HCT116 (cell line): Measurements from ENCODE around the gene SLC25A29. TPM values are rescaled to one million over a fixed set of nuclear protein-coding genes. Genes with fewer than 3 reads are reported as not detected.

Experiments used
- ATAC-seq: fragments of 200-7000 bp; cut with Tn5 transposase; 2 replicates; pipeline ENCODE4 v1.9.1; 2020; ENCODE audit warnings: mild to moderate bottlenecking, moderate library complexity
- BruUV-seq: library from RNA; stranded (reverse); fragments of 400-500 nt; replicated peaks from 2 replicates; lab custom pipeline; 2021; lab: Mats Ljungman, UMichigan
- CTCF ChIA-PET: fragments of 300-600 bp; sonication (Branson Sonifier 250); formaldehyde crosslinking; loops from one replicate; lab custom pipeline; 2021; ENCODE audit warnings: antibody characterized with exemption; lab: Charles Lee
- POLR2A ChIA-PET: fragments of 300-600, 350-600 bp; sonication (Branson Sonifier 250); formaldehyde crosslinking; loops from one replicate; lab custom pipeline; 2021; ENCODE audit warnings: antibody characterized with exemption; lab: Charles Lee
- RAD21 ChIA-PET, 2 experiments: fragments of 300-600 bp; sonication (Branson Sonifier 250); formaldehyde crosslinking; loops; one replicate each; lab custom pipeline; 2023; ENCODE audit warnings: low total read pairs in 2 of 2; ENCODE audit not compliant: uncharacterized antibody in 2 of 2, unreplicated experiment in 2 of 2, low non-redundant PET in 1 of 2; lab: Charles Lee
- DNase-seq: peaks from one replicate; pipeline ENCODE4 v3.0.0-alpha.2; 2010; ENCODE audit warnings: low read depth, low spot score
- H2AFZ ChIP-seq: fragments of 200-600 bp; shearing (Covaris generic), sonication (generic); 2 replicates; pipeline ENCODE4 v1.6.1; 2017; ENCODE audit warnings: low read depth, mixed run types, mixed read lengths, antibody characterized with exemption, low read length; ENCODE audit not compliant: poor library complexity, severe bottlenecking
- H3K27ac ChIP-seq: 2 replicates; pipeline ENCODE4 v1.5.1; 2012; ENCODE audit warnings: low read depth, low read length
- H3K27me3 ChIP-seq: fragments of 200-600 bp; sonication (generic); 2 replicates; pipeline ENCODE4 v1.6.1; 2016; ENCODE audit warnings: mixed run types, low read length, mixed read lengths; ENCODE audit not compliant: insufficient read depth
- H3K36me3 ChIP-seq, 2 experiments: fragments of 200-500 bp in 1 of 2; fragments of 200-600 bp in 1 of 2; sonication (Bioruptor generic) in 1 of 2; sonication (generic) in 1 of 2; 2 replicates each; pipeline versions ENCODE4 v1.5.1 to v1.6.1; 2014 to 2016; ENCODE audit warnings: low read length in 2 of 2, inconsistent platforms in 1 of 2, mixed read lengths in 1 of 2, mixed run types in 1 of 2; ENCODE audit not compliant: insufficient read depth in 2 of 2, control insufficient read depth in 1 of 2
- H3K4me1 ChIP-seq, 2 experiments: fragments of 200-600 bp in 1 of 2; sonication (generic) in 1 of 2; 2 replicates each; pipeline versions ENCODE4 v1.5.1 to v1.6.1; 2012 to 2017; ENCODE audit warnings: low read length in 2 of 2, inconsistent platforms in 1 of 2, mild to moderate bottlenecking in 1 of 2, mixed read lengths in 1 of 2, mixed run types in 1 of 2, moderate library complexity in 1 of 2; ENCODE audit not compliant: insufficient read depth in 2 of 2, control insufficient read depth in 1 of 2
- H3K4me2 ChIP-seq: fragments of 200-600 bp; sonication (generic); 2 replicates; pipeline ENCODE4 v1.6.1; 2017; ENCODE audit warnings: mixed run types, low read length, mixed read lengths
- H3K4me3 ChIP-seq, 2 experiments: fragments of 200-600 bp in 1 of 2; sonication (generic) in 1 of 2; replicated peaks in 1 of 2; 2 replicates each; pipeline ENCODE4 v1.5.1; 2011 to 2016; ENCODE audit warnings: low read length in 2 of 2, control low read depth in 1 of 2, low read depth in 1 of 2, mild to moderate bottlenecking in 1 of 2, mixed read lengths in 1 of 2, mixed run types in 1 of 2
- H3K79me2 ChIP-seq: fragments of 200-600 bp; sonication (generic); 2 replicates; pipeline ENCODE4 v1.6.1; 2017; ENCODE audit warnings: mild to moderate bottlenecking, mixed run types, low read length, moderate library complexity, mixed read lengths; ENCODE audit not compliant: insufficient read depth
- H3K9ac ChIP-seq: fragments of 200-600 bp; sonication (generic); 2 replicates; pipeline ENCODE4 v1.6.1; 2016; ENCODE audit warnings: low read length, mixed read lengths
- H3K9me2 ChIP-seq: fragments of 200-600 bp; sonication (generic), shearing (Covaris generic); 2 replicates; pipeline ENCODE4 v1.6.1; 2017; ENCODE audit warnings: mixed run types, mild to moderate bottlenecking, moderate library complexity; ENCODE audit not compliant: insufficient read depth
- H3K9me3 ChIP-seq, 2 experiments: fragments of 200-500 bp in 1 of 2; fragments of 200-600 bp in 1 of 2; sonication (Bioruptor generic) in 1 of 2; sonication (generic) in 1 of 2; 2 replicates each; pipeline ENCODE4 v1.6.1; 2014 to 2017; ENCODE audit warnings: low read length in 2 of 2, mixed read lengths in 2 of 2, inconsistent platforms in 1 of 2, low read depth in 1 of 2, mild to moderate bottlenecking in 1 of 2, mixed run types in 1 of 2, moderate library complexity in 1 of 2; ENCODE audit not compliant: control insufficient read depth in 1 of 2, insufficient read depth in 1 of 2
- H4K20me1 ChIP-seq: fragments of 200-600 bp; sonication (generic), shearing (Covaris generic); 2 replicates; pipeline ENCODE4 v1.6.1; 2017; ENCODE audit warnings: mixed run types, mild to moderate bottlenecking, moderate library complexity; ENCODE audit not compliant: insufficient read depth
- CTCF ChIP-seq, 3 experiments: fragments of 200-600 bp in 1 of 3; sonication (generic) in 1 of 3; IDR thresholded peaks in 2 of 3; conservative IDR thresholded peaks in 1 of 3; 2 replicates each; pipeline ENCODE4 v1.5.1; 2012 to 2017; ENCODE audit warnings: low read depth in 2 of 3, low read length in 2 of 3, antibody characterized with exemption in 1 of 3, borderline replicate concordance in 1 of 3, control low read depth in 1 of 3, mild to moderate bottlenecking in 1 of 3, mixed read lengths in 1 of 3, mixed run types in 1 of 3, moderate library complexity in 1 of 3; ENCODE audit not compliant: insufficient read depth in 1 of 3
- ELF1 ChIP-seq: IDR thresholded peaks from 2 replicates; pipeline ENCODE4 v1.6.1; 2012; ENCODE audit warnings: low read depth, borderline replicate concordance
- FOSL1 ChIP-seq: IDR thresholded peaks from 2 replicates; pipeline ENCODE4 v1.6.1; 2012; ENCODE audit warnings: low read depth
- JUND ChIP-seq: IDR thresholded peaks from 2 replicates; pipeline ENCODE4 v1.6.1; 2012
- POLR2A ChIP-seq: IDR thresholded peaks from 2 replicates; pipeline ENCODE4 v1.7.0; 2011; ENCODE audit warnings: borderline replicate concordance; ENCODE audit not compliant: insufficient read depth, insufficient read length; ENCODE audit errors: extremely low read depth
- POLR2AphosphoS5 ChIP-seq: IDR thresholded peaks from 2 replicates; pipeline ENCODE4 v1.6.1; 2011; ENCODE audit warnings: mild to moderate bottlenecking, low read depth, low read length, moderate library complexity
- RAD21 ChIP-seq: IDR thresholded peaks from 2 replicates; pipeline ENCODE4 v1.6.1; 2012; ENCODE audit warnings: low read depth, mild to moderate bottlenecking
- REST ChIP-seq: IDR thresholded peaks from 2 replicates; pipeline ENCODE4 v1.6.1; 2012; ENCODE audit warnings: low read depth
- TCF7L2 ChIP-seq: IDR thresholded peaks from 2 replicates; pipeline ENCODE4 v1.7.0; 2011; ENCODE audit warnings: borderline replicate concordance, inconsistent platforms; ENCODE audit not compliant: insufficient read depth, insufficient read length; ENCODE audit errors: extremely low read depth
- ZFX ChIP-seq: fragments of 450-650 bp; IDR thresholded peaks from 2 replicates; pipeline ENCODE4 v1.6.1; 2017
- ZNF274 ChIP-seq: fragments of 200-500 bp; sonication (Bioruptor generic); IDR thresholded peaks from 2 replicates; pipeline ENCODE4 v1.6.1; 2014; ENCODE audit warnings: mild to moderate bottlenecking, low read depth, low read length, inconsistent platforms
- intact Hi-C: fragments of 100-400 bp; cut with micrococcal nuclease; formaldehyde crosslinking; loops from 2 replicates; pipeline ENCODE4 v1.10.0; 2022
- total RNA-seq: library from RNA; stranded (reverse); gene quantifications from one replicate; pipeline ENCODE4 v1.2.1, GENCODE V29; 2021; ENCODE audit not compliant: unreplicated experiment
- TF ChIP-seq, protein P1 (sequence below): IDR thresholded peaks from 2 replicates; pipeline ENCODE4 v1.6.1; 2012
- TF ChIP-seq, protein P2 (sequence below): IDR thresholded peaks from 2 replicates; pipeline ENCODE4 v1.6.1; 2012

Gene SLC25A29
- total RNA-seq, 1 experiment from 2014 or later = 38.7 TPM

DNA sequence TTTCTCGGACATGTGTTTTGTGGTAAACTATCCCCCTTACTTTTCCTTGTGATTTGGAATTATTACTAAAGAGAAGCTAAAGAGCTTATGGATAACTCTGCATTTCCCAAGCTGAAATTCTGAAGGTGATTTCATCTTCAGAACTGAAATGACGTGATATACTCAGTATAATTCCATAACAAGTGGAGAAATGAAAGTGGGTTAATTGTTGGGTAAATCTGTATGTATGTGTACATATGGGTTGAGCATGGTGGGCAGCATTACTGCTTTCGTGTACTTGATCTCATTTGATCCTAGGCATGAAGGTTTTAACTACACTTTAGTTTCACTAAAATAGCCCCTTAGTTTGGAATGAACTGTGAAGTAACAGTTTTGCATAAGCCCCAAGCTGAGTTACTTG lies 63.2 kb downstream of the SLC25A29 start:
- ATAC-seq (no peak), DNase-seq (no peak)
- Histone ChIP-seq H3K27ac (no peak overlapping the region), H3K79me2 (peaks cover 88% of the 10 kb centered on the region), H3K36me3 (peaks cover 0 to 15% of the 10 kb centered on the region in 2 experiments; a peak in 2 of 4 replicates), H3K9me3 (no peaks in the 10 kb centered on the region), H4K20me1 (peaks cover 37% of the 10 kb centered on the region), H3K9me2 (no peaks in the 10 kb centered on the region), H3K4me3 (no peak overlapping the region), H2AFZ (no peak overlapping the region), H3K4me1 (peaks cover 28 to 42% of the 10 kb centered on the region in 2 experiments), H3K9ac (no peak overlapping the region), H3K4me2 (no peak overlapping the region), H3K27me3 (no peaks in the 10 kb centered on the region)
- no peak for TF ChIP-seq POLR2A
- no peak for TF ChIP-seq JUND
- TF ChIP-seq, protein P1, sequence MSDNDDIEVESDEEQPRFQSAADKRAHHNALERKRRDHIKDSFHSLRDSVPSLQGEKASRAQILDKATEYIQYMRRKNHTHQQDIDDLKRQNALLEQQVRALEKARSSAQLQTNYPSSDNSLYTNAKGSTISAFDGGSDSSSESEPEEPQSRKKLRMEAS = no peak
- POLR2A ChIA-PET = no interaction called here
- BruUV-seq = TSS peak; percentile 24
- CTCF ChIA-PET = no interaction called here
- intact Hi-C loops = no loop called here
- RAD21 ChIA-PET = no interaction called here

DNA sequence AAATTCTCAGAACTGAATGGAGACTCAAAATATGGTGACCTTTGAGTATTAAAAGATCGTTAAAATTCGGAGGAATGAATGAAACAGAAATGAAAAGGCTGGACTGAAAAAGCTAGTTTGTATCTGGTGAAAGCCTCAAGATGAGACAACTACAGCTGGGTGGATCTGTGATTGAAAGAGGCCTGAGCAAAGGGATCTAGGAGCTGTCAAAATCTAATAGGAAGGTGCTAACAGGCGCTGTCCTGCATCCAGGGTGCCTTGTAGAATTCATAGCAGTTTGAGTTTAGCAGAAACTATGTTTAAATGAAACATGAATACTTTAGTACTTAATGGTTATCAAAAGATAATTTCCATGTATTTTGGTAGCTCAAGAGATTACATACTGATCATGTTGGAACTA lies 65.0 kb downstream of the SLC25A29 start:
- TF ChIP-seq POLR2AphosphoS5 (no peak), FOSL1 (no peak), TCF7L2 (no peak), ZFX (no peak), ZNF274 (no peak), RAD21 (no peak), REST (no peak), ELF1 (no peak), CTCF (IDR thresholded peaks at IDR 0.05 in 2 of 3, conservative IDR thresholded peaks at IDR 0.05 in 1 of 3; ENCODE audit: borderline replicate concordance in 1 of 3, insufficient read depth in 1 of 3, low read depth in 2 of 3, low read length in 2 of 3) (no peak)
- TF ChIP-seq, protein P2, sequence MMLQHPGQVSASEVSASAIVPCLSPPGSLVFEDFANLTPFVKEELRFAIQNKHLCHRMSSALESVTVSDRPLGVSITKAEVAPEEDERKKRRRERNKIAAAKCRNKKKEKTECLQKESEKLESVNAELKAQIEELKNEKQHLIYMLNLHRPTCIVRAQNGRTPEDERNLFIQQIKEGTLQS = no peak
- TF ChIP-seq, protein P1 = no peak
- Histone ChIP-seq H3K4me1 (peaks cover 22 to 45% of the 10 kb centered on the region in 2 experiments), H2AFZ (no peak overlapping the region), H4K20me1 (peaks cover 22% of the 10 kb centered on the region), H3K4me3 (peak overlapping the region; percentile 59 to 65), H3K9ac (peak overlapping the region; percentile 67), H3K27ac (peak overlapping the region; percentile 99; the same call in 1 of the 2 replicates), H3K9me3 (no peaks in the 10 kb centered on the region), H3K9me2 (no peaks in the 10 kb centered on the region), H3K36me3 (peaks cover 0 to 15% of the 10 kb centered on the region in 2 experiments; a peak in 2 of 4 replicates), H3K27me3 (no peaks in the 10 kb centered on the region), H3K4me2 (peak overlapping the region; percentile 72), H3K79me2 (peaks cover 88% of the 10 kb centered on the region)
- POLR2A ChIA-PET = interaction anchor here (1.6 kb wide), 1 partner anchor 41 kb away, joined by 4 read pairs; no protein-coding TSS in a partner anchor
- DNase-seq = no peak
- no peak for ATAC-seq
- RAD21 ChIA-PET = no interaction called here
- intact Hi-C loops = no loop called here
- no TSS peak for BruUV-seq
- CTCF ChIA-PET = interaction anchor here (0.8 to 2.5 kb wide), 4 partner anchors 33 to 137 kb away, joined by 3 to 7 read pairs (median 4); no protein-coding TSS in a partner anchor
